A549 (cell line): Measurements from ENCODE around the gene DOP1A. TPM values are rescaled to one million over a fixed set of nuclear protein-coding genes. Genes with fewer than 3 reads are reported as not detected.

ENCODE experiments used
- ATAC-seq, 2 experiments: fragments of 200-7000 bp in 1 of 2; fragments of >200 bp in 1 of 2; cut with Nextera tagmentation in 1 of 2; cut with Tn5 transposase in 1 of 2; 3 replicates each; pipeline versions ENCODE4 v1.8.0 to v1.9.1; 2018 to 2020; ENCODE audit warnings: mild to moderate bottlenecking in 1 of 2, moderate library complexity in 1 of 2
- CTCF ChIA-PET: fragments of 300-600 bp; sonication (Branson Sonifier 250); formaldehyde crosslinking; extraction: SDS; loops from one replicate; lab custom pipeline; 2021; ENCODE audit warnings: antibody characterized with exemption, inconsistent platforms; lab: Yijun Ruan, JAX
- POLR2A ChIA-PET: fragments of 350-600 bp; formaldehyde crosslinking; extraction: SDS; loops from one replicate; lab custom pipeline; 2021; ENCODE audit warnings: antibody characterized with exemption, inconsistent platforms; lab: Yijun Ruan, JAX
- DNase-seq, 2 experiments: peaks; one replicate each; pipeline versions ENCODE4 v3.0.0 to v3.0.0-alpha.2; 2011 to 2016; ENCODE audit warnings: low read depth in 1 of 2, low spot score in 1 of 2
- FAIRE-seq: peaks from 2 replicates; lab custom pipeline; 2011; peaks lifted over from hg19 to GRCh38; lab: Jason Lieb, UNC
- H3K27ac ChIP-seq, 2 experiments: fragments of >200 bp; sonication (Bioruptor Twin); formaldehyde crosslinking; 3 replicates each; pipeline ENCODE4 v1.5.1; 2016 to 2017
- H3K4me1 ChIP-seq: fragments of >200 bp; sonication (Bioruptor Twin); formaldehyde crosslinking; 3 replicates; pipeline ENCODE4 v1.6.1; 2016
- H3K4me2 ChIP-seq: fragments of >200 bp; sonication (Bioruptor Twin); formaldehyde crosslinking; 3 replicates; pipeline ENCODE4 v1.6.1; 2016
- H3K4me3 ChIP-seq: fragments of >200 bp; sonication (Bioruptor Twin); formaldehyde crosslinking; 3 replicates; pipeline ENCODE4 v1.5.1; 2016
- H3K9me3 ChIP-seq: fragments of >200 bp; sonication (Bioruptor Twin); formaldehyde crosslinking; 3 replicates; pipeline ENCODE4 v1.6.1; 2016
- BHLHE40 ChIP-seq: IDR thresholded peaks from 2 replicates; pipeline ENCODE4 v1.6.1; 2012; ENCODE audit warnings: low read depth, low read length, inconsistent platforms
- CBX2 ChIP-seq: fragments of 200-600 bp; sonication (generic); IDR thresholded peaks from 2 replicates; pipeline ENCODE4 v1.6.1; 2016; ENCODE audit warnings: low read depth, mild to moderate bottlenecking, borderline replicate concordance
- CHD2 ChIP-seq: fragments of 150-350 bp; IDR thresholded peaks from 2 replicates; pipeline ENCODE4 v1.6.1; 2014; ENCODE audit warnings: low read length; ENCODE audit not compliant: partially characterized antibody
- CHD4 ChIP-seq: fragments of 200-600 bp; sonication (generic); IDR thresholded peaks from 2 replicates; pipeline ENCODE4 v1.6.1; 2016; ENCODE audit warnings: antibody characterized with exemption, mild to moderate bottlenecking, borderline replicate concordance
- EHMT2 ChIP-seq: fragments of 200-600 bp; sonication (generic); IDR thresholded peaks from 2 replicates; pipeline ENCODE4 v1.6.1; 2016; ENCODE audit warnings: antibody characterized with exemption, low read depth, mild to moderate bottlenecking, moderate library complexity
- ELK1 ChIP-seq: fragments of 150-350 bp; IDR thresholded peaks from 2 replicates; pipeline ENCODE4 v1.6.1; 2014; ENCODE audit warnings: low read depth, mild to moderate bottlenecking, low read length
- ESRRA ChIP-seq: fragments of 150-350 bp; IDR thresholded peaks from 2 replicates; pipeline ENCODE4 v1.6.1; 2014; ENCODE audit warnings: mild to moderate bottlenecking, low read length, borderline replicate concordance
- FOSB ChIP-seq: fragments of 250-450 bp; sonication (Bioruptor Pico); IDR thresholded peaks from 2 replicates; pipeline ENCODE4 v1.5.0; 2020; ENCODE audit warnings: mild to moderate bottlenecking, moderate library complexity
- HES2 ChIP-seq: fragments of >200 bp; sonication (Bioruptor Twin); formaldehyde crosslinking; IDR thresholded peaks from 2 replicates; pipeline ENCODE4 v1.6.1; 2016
- HEYL ChIP-seq: fragments of 250-450 bp; sonication (Bioruptor Pico); IDR thresholded peaks from 2 replicates; pipeline ENCODE4 v1.8.0; 2021; ENCODE audit warnings: mild to moderate bottlenecking, moderate library complexity
- HMGXB4 ChIP-seq: fragments of 250-450 bp; sonication (Bioruptor Pico); IDR thresholded peaks from 2 replicates; pipeline ENCODE4 v1.5.0; 2021; ENCODE audit warnings: mild to moderate bottlenecking, moderate library complexity, borderline replicate concordance
- KDM1A ChIP-seq: fragments of 200-600 bp; sonication (generic); IDR thresholded peaks from 2 replicates; pipeline ENCODE4 v1.6.1; 2016; ENCODE audit warnings: low read depth, mild to moderate bottlenecking
- MAFK ChIP-seq: fragments of 450-650 bp; IDR thresholded peaks from 2 replicates; pipeline ENCODE4 v1.6.1; 2014; ENCODE audit not compliant: partially characterized antibody
- MYC ChIP-seq: IDR thresholded peaks from 2 replicates; pipeline ENCODE4 v1.6.1; 2012; ENCODE audit warnings: mild to moderate bottlenecking, inconsistent platforms, low read length, improper control_type of control experiment, borderline replicate concordance
- NPAS2 ChIP-seq: fragments of 250-450 bp; sonication (Bioruptor Pico); IDR thresholded peaks from 2 replicates; pipeline ENCODE4 v1.8.0; 2022; ENCODE audit warnings: mild to moderate bottlenecking, moderate library complexity, borderline replicate concordance
- PBX3 ChIP-seq: IDR thresholded peaks from 2 replicates; pipeline ENCODE4 v1.6.1; 2012
- POLR2AphosphoS2 ChIP-seq: conservative IDR thresholded peaks from 2 replicates; pipeline ENCODE4 v1.6.1; 2012; ENCODE audit warnings: low read length, improper control_type of control experiment, inconsistent platforms
- RCOR1 ChIP-seq: fragments of 150-350 bp; IDR thresholded peaks from 2 replicates; pipeline ENCODE4 v1.6.1; 2014; ENCODE audit warnings: antibody characterized with exemption, low read length, low read depth
- RNF2 ChIP-seq: fragments of 200-600 bp; sonication (generic); IDR thresholded peaks from 2 replicates; pipeline ENCODE4 v1.6.1; 2016; ENCODE audit warnings: low read depth, mild to moderate bottlenecking, antibody characterized with exemption, moderate library complexity, borderline replicate concordance
- SMC3 ChIP-seq: fragments of >200 bp; sonication (Bioruptor Twin); formaldehyde crosslinking; IDR thresholded peaks from 3 replicates; pipeline ENCODE4 v1.6.1; 2018; ENCODE audit warnings: inconsistent platforms
- USF2 ChIP-seq: fragments of 450-650 bp; IDR thresholded peaks from 2 replicates; pipeline ENCODE4 v1.6.1; 2014; ENCODE audit warnings: antibody characterized with exemption
- WGBS: methylation state at CpG from one replicate; pipeline ENCODE4 v1.1.6; 2017; ENCODE audit errors: missing lambda C conversion rate; 5-methylcytosine and 5-hydroxymethylcytosine counted together
- polyA plus RNA-seq, 4 experiments: library from polyadenylated mRNA; depleted of rRNA in 3 of 4; stranded (reverse); fragments of >200 nt; fragmentation: RNase III in 1 of 4; extraction: RNeasy Plus Mini Kit Qiagen cat#74134 plus additional on column Dnase treatment in 1 of 4; gene quantifications; 2 replicates in 3 of 4; 3 replicates in 1 of 4; pipeline ENCODE4 v1.2.3, GENCODE V29; 2011 to 2017
- TF ChIP-seq, protein P1 (sequence below): IDR thresholded peaks from 2 replicates; pipeline ENCODE4 v1.6.1; 2012
- TF ChIP-seq, protein P2 (sequence below): fragments of 200-600 bp; sonication (generic); IDR thresholded peaks from 2 replicates; pipeline ENCODE4 v1.6.1; 2016; ENCODE audit warnings: antibody characterized with exemption, mild to moderate bottlenecking, moderate library complexity

Gene DOP1A
- polyA plus RNA-seq, 2 of the 4 experiments (the other 2 are of a cell fraction): 2.2 to 5.9 TPM

- H3K27ac ChIP-seq: no peak overlapping the region
- TF ChIP-seq, protein P1, sequence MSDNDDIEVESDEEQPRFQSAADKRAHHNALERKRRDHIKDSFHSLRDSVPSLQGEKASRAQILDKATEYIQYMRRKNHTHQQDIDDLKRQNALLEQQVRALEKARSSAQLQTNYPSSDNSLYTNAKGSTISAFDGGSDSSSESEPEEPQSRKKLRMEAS: no peak
- TF ChIP-seq FOSB (no peak), USF2 (no peak), CBX2 (no peak), PBX3 (no peak), CHD2 (no peak), ELK1 (no peak), HEYL (no peak), CHD4 (no peak), EHMT2 (no peak), NPAS2 (no peak), MYC (no peak), KDM1A (no peak)
- TF ChIP-seq, protein P2, sequence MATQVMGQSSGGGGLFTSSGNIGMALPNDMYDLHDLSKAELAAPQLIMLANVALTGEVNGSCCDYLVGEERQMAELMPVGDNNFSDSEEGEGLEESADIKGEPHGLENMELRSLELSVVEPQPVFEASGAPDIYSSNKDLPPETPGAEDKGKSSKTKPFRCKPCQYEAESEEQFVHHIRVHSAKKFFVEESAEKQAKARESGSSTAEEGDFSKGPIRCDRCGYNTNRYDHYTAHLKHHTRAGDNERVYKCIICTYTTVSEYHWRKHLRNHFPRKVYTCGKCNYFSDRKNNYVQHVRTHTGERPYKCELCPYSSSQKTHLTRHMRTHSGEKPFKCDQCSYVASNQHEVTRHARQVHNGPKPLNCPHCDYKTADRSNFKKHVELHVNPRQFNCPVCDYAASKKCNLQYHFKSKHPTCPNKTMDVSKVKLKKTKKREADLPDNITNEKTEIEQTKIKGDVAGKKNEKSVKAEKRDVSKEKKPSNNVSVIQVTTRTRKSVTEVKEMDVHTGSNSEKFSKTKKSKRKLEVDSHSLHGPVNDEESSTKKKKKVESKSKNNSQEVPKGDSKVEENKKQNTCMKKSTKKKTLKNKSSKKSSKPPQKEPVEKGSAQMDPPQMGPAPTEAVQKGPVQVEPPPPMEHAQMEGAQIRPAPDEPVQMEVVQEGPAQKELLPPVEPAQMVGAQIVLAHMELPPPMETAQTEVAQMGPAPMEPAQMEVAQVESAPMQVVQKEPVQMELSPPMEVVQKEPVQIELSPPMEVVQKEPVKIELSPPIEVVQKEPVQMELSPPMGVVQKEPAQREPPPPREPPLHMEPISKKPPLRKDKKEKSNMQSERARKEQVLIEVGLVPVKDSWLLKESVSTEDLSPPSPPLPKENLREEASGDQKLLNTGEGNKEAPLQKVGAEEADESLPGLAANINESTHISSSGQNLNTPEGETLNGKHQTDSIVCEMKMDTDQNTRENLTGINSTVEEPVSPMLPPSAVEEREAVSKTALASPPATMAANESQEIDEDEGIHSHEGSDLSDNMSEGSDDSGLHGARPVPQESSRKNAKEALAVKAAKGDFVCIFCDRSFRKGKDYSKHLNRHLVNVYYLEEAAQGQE: no peak
- POLR2A ChIA-PET: no interaction called here
- FAIRE-seq (no peak), ATAC-seq (no peak), DNase-seq (no peak)
- H3K4me2 ChIP-seq: no peak overlapping the region
- no peak overlapping the region for H3K4me3 ChIP-seq
- CTCF ChIA-PET: interaction anchor here (0.9 to 1.1 kb wide), 3 partner anchors 13 to 133 kb away, joined by 3 read pairs; partner anchors contain the start of genes DOP1A and UBE3D
- H3K4me1 ChIP-seq: peaks cover 3% of the 10 kb centered on the region; the same call in 1 of the 3 replicates
- H3K9me3 ChIP-seq: no peaks in the 10 kb centered on the region
- WGBS: 87% methylated on average over 5 of the region's 5 CpGs
Measured at GRCh38 chr6:83199173-83199862, 131.8 kb downstream of the DOP1A start.

- ATAC-seq: peak in 1 of 2 experiments; percentile 48; a peak in 3 of 6 replicates
- Histone ChIP-seq H3K4me1 (no peaks in the 10 kb centered on the region), H3K9me3 (no peaks in the 10 kb centered on the region), H3K4me2 (no peak overlapping the region), H3K4me3 (no peak overlapping the region), H3K27ac (no peak overlapping the region)
- no peak for DNase-seq
- 18% methylated on average over 2 of the region's 2 CpGs for WGBS
- POLR2A ChIA-PET: no interaction called here
- no peak for FAIRE-seq
- CTCF ChIA-PET: interaction anchor here (1.0 to 1.1 kb wide), 2 partner anchors 13 to 134 kb away, joined by 3 read pairs; partner anchors contain the start of gene UBE3D
- no peak for TF ChIP-seq ELK1
- no peak for TF ChIP-seq ESRRA
- TF ChIP-seq FOSB: no peak
- TF ChIP-seq, protein P1: no peak
- no peak for TF ChIP-seq BHLHE40
- no peak for TF ChIP-seq MYC
- TF ChIP-seq HMGXB4 (CRISPR knock-in tag): no peak
- no peak for TF ChIP-seq RNF2
- no peak for TF ChIP-seq POLR2AphosphoS2
- no peak for TF ChIP-seq HES2
- no peak for TF ChIP-seq CBX2
- TF ChIP-seq RCOR1: no peak
- TF ChIP-seq MAFK: no peak
- TF ChIP-seq SMC3: no peak
Measured at GRCh38 chr6:83199863-83200225, 132.4 kb downstream of the DOP1A start.
